Adrenal gland (tissue), 5 donors: ENCODE measurements around the gene ANAPC2.

Experiments used
- POLR2A ChIP-seq, 2 donors: fragments of 450-650 bp; IDR thresholded peaks; one replicate each; pipeline ENCODE4 v1.6.1; 2017; ENCODE audit warnings: antibody characterized with exemption in 2 of 2, mild to moderate bottlenecking in 2 of 2, moderate library complexity in 1 of 2
- TF ChIP-seq, protein P1 (sequence below), 6 experiments: fragments of 450-650 bp in 4 of 6; fragments of 200-600 bp in 2 of 6; sonication (generic) in 1 of 6; IDR thresholded peaks; 1 replicate in 5 of 6; 2 replicates in 1 of 6; pipeline versions ENCODE4 v1.5.1 to v1.8.0; 2016 to 2021; ENCODE audit warnings: antibody characterized with exemption in 6 of 6, mild to moderate bottlenecking in 2 of 6, moderate library complexity in 1 of 6
- donor health status: DM: no; HTN: no; CAD: no.

DNA sequence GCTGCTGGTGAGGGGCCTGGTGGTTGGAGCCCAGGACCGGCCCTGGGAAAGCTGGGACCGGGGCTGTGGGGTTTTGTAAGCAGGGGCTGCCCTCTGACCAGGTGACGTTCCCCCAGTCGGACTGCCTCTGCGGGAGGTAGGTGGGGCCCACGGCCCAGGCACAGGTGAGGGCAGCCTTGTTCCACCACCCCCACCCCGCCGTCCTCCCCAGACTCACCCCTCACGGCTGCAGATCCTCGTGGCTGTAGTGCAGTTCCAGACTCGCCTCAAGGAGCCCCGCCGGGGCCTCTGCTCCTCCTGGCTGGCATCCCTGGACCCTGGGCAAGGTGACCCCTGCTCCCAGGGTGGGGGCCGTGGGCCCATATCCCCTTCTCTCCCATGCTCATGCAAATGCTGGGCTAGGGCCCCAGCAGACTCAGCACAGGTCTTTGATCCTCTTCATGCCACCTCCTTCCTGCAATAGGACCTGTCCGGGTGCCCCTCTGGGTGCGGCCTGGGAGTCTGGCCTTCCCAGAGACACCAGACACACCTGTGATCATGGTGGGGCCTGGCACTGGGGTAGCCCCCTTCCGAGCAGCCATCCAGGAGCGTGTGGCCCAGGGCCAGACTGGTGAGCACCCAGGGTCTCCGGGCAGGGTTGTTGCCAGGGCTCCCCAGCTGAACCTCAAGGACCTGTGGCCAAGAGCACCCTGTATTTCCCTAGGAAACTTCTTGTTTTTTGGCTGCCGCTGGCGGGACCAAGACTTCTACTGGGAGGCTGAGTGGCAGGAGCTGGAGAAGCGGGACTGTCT, 27.0 kb upstream of the ANAPC2 start:
- no peak for TF ChIP-seq POLR2A (IDR thresholded peaks at IDR 0.05)
- TF ChIP-seq, protein P1, sequence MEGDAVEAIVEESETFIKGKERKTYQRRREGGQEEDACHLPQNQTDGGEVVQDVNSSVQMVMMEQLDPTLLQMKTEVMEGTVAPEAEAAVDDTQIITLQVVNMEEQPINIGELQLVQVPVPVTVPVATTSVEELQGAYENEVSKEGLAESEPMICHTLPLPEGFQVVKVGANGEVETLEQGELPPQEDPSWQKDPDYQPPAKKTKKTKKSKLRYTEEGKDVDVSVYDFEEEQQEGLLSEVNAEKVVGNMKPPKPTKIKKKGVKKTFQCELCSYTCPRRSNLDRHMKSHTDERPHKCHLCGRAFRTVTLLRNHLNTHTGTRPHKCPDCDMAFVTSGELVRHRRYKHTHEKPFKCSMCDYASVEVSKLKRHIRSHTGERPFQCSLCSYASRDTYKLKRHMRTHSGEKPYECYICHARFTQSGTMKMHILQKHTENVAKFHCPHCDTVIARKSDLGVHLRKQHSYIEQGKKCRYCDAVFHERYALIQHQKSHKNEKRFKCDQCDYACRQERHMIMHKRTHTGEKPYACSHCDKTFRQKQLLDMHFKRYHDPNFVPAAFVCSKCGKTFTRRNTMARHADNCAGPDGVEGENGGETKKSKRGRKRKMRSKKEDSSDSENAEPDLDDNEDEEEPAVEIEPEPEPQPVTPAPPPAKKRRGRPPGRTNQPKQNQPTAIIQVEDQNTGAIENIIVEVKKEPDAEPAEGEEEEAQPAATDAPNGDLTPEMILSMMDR (IDR thresholded peaks at IDR 0.05) = no peak
